Thyroid gland (tissue), 4 donors: Measurements from ENCODE around the gene ATXN7L2.

Source experiments
- CTCF ChIP-seq, 6 experiments: fragments of 200-600 bp in 3 of 6; fragments of 450-650 bp in 3 of 6; sonication (generic) in 3 of 6; IDR thresholded peaks; one replicate each; pipeline ENCODE4 v1.5.1; 2016 to 2019; ENCODE audit warnings: antibody characterized with exemption in 6 of 6, mild to moderate bottlenecking in 2 of 6, inconsistent platforms in 1 of 6, moderate library complexity in 1 of 6
- POLR2A ChIP-seq, 2 donors: fragments of 450-650 bp; IDR thresholded peaks; one replicate each; pipeline ENCODE4 v1.6.1; 2017; ENCODE audit warnings: antibody characterized with exemption in 2 of 2, mild to moderate bottlenecking in 2 of 2, moderate library complexity in 1 of 2

GRCh38 chr1:109485001-109485400 lies 1.3 kb downstream of the ATXN7L2 start:
- no peak for TF ChIP-seq CTCF (IDR thresholded peaks at IDR 0.05)
- TF ChIP-seq POLR2A (IDR thresholded peaks at IDR 0.05) = no peak
